Activated CD8-positive, alpha-beta T cell treated with anti-CD3 and anti-CD28 coated beads for 36 hours (primary cell): ENCODE results near the gene SUOX. TPM values are rescaled to one million over a fixed set of nuclear protein-coding genes. Genes with fewer than 3 reads are reported as not detected.
"Not testable (repeated sequence)": the region's sequence is repeated elsewhere in the genome, so short reads cannot be mapped to it uniquely, and the experiment has no call there.

Experiments used
- ATAC-seq: fragments of 200-7000 bp; cut with Tn5 transposase; one replicate; pipeline ENCODE4 v1.10.0; 2021; ENCODE audit warnings: mild to moderate bottlenecking, moderate library complexity
- CTCF ChIA-PET: fragments of 350-600 bp; sonication (Branson Sonifier 250); formaldehyde crosslinking; loops from one replicate; lab custom pipeline; 2021; ENCODE audit warnings: antibody characterized with exemption; lab: Charles Lee
- POLR2A ChIA-PET: fragments of 350-600 bp; sonication (Branson Sonifier 250); formaldehyde crosslinking; loops from one replicate; lab custom pipeline; 2021; ENCODE audit warnings: antibody characterized with exemption; lab: Charles Lee
- DNase-seq: peaks from one replicate; pipeline ENCODE4 v3.0.0-alpha.2; 2020
- H3K27ac Mint-ChIP-seq: one replicate; pipeline ENCODE4 v1.8.0; 2021; ENCODE audit warnings: mild to moderate bottlenecking, mixed read lengths
- H3K27me3 Mint-ChIP-seq: one replicate; pipeline ENCODE4 v1.8.0; 2021; ENCODE audit warnings: mixed read lengths
- H3K36me3 Mint-ChIP-seq: one replicate; pipeline ENCODE4 v1.8.0; 2021; ENCODE audit warnings: low read depth, mixed read lengths
- H3K4me1 Mint-ChIP-seq: one replicate; pipeline ENCODE4 v1.8.0; 2021; ENCODE audit warnings: low read depth, mixed read lengths
- H3K4me3 Mint-ChIP-seq: one replicate; pipeline ENCODE4 v1.8.0; 2021; ENCODE audit warnings: mild to moderate bottlenecking, moderate library complexity, mixed read lengths
- H3K9me3 Mint-ChIP-seq: one replicate; pipeline ENCODE4 v1.8.0; 2021; ENCODE audit warnings: mixed read lengths
- CTCF ChIP-seq: fragments of 200-600 bp; IDR thresholded peaks from one replicate; pipeline ENCODE4 v1.8.0; 2022; ENCODE audit warnings: antibody characterized with exemption, mild to moderate bottlenecking
- intact Hi-C: fragments of 100-400 bp; cut with micrococcal nuclease; formaldehyde crosslinking; loops from one replicate; pipeline ENCODE4 v1.10.0; 2022
- total RNA-seq, 2 experiments: library from RNA; stranded (reverse); gene quantifications; one replicate each; pipeline ENCODE4 v1.2.3, GENCODE V29; 2021

The SUOX gene
- total RNA-seq, 2 experiments from 2014 or later, result 4.6 to 6.2 TPM

- ChIA-PET CTCF (interaction anchor here (0.7 to 3.4 kb wide), 7 partner anchors 10 to 247 kb away, joined by 3 to 33 read pairs (median 5); partner anchors contain the start of gene RAB5B), POLR2A (interaction anchor here (2.4 kb wide), 1 partner anchor 10 kb away, joined by 8 read pairs; the partner anchor contains the start of gene RAB5B)
- DNase-seq, result no peak
- intact Hi-C loops, result no loop called here
- no peaks in the 10 kb centered on the region for H3K27me3 Mint-ChIP-seq
- H3K9me3 Mint-ChIP-seq, result no peaks in the 10 kb centered on the region
- no peak overlapping the region for H3K4me3 Mint-ChIP-seq
- H3K27ac Mint-ChIP-seq, result no peak overlapping the region
- H3K4me1 Mint-ChIP-seq, result peaks cover 2% of the 10 kb centered on the region
- H3K36me3 Mint-ChIP-seq, result peaks cover 12% of the 10 kb centered on the region
- ATAC-seq, result no peak
- TF ChIP-seq CTCF, result no peak
These were observed 12.2 kb upstream of the SUOX start for GRCh38 chr12:55984861-55985260.

- no peak for DNase-seq
- H3K4me1 Mint-ChIP-seq, result peaks cover 2% of the 10 kb centered on the region
- H3K4me3 Mint-ChIP-seq, result no peak overlapping the region
- TF ChIP-seq CTCF, result no peak
- no peak for ATAC-seq
- H3K27ac Mint-ChIP-seq, result no peak overlapping the region
- peaks cover 14% of the 10 kb centered on the region for H3K36me3 Mint-ChIP-seq
- ChIA-PET CTCF (interaction anchor here (1.1 to 3.4 kb wide), 6 partner anchors 10 to 247 kb away, joined by 3 to 33 read pairs (median 4); partner anchors contain the start of gene RAB5B), POLR2A (interaction anchor here (2.4 kb wide), 1 partner anchor 11 kb away, joined by 8 read pairs; the partner anchor contains the start of gene RAB5B)
- H3K27me3 Mint-ChIP-seq, result no peaks in the 10 kb centered on the region
- H3K9me3 Mint-ChIP-seq, result no peaks in the 10 kb centered on the region
- intact Hi-C loops, result no loop called here
These were observed 11.7 kb upstream of the SUOX start for GRCh38 chr12:55985341-55985740.

GRCh38 chr12:55985976-55986375 lies 11.1 kb upstream of the SUOX start:
- H3K27me3 Mint-ChIP-seq, H3K9me3 Mint-ChIP-seq, DNase-seq, H3K4me1 Mint-ChIP-seq, intact Hi-C loops, H3K27ac Mint-ChIP-seq, ATAC-seq, H3K4me3 Mint-ChIP-seq: not testable (repeated sequence)
- peaks cover 19% of the 10 kb centered on the region for H3K36me3 Mint-ChIP-seq
- ChIA-PET CTCF (interaction anchor here (1.1 to 3.4 kb wide), 5 partner anchors 9 to 248 kb away, joined by 3 to 33 read pairs (median 5); partner anchors contain the start of gene RAB5B), POLR2A (interaction anchor here (1.6 to 2.4 kb wide), 2 partner anchors 11 to 59 kb away, joined by 3 to 8 read pairs; partner anchors contain the start of gene RAB5B)

GRCh38 chr12:55991110-55991509 lies 6.0 kb upstream of the SUOX start:
- DNase-seq (no peak), ATAC-seq (no peak)
- TF ChIP-seq CTCF, result no peak
- Mint-ChIP-seq H3K27me3 (no peaks in the 10 kb centered on the region), H3K4me1 (peaks cover 3% of the 10 kb centered on the region), H3K9me3 (no peaks in the 10 kb centered on the region), H3K36me3 (peaks cover 27% of the 10 kb centered on the region), H3K4me3 (no peak overlapping the region), H3K27ac (no peak overlapping the region)
- intact Hi-C loops, result no loop called here
- CTCF ChIA-PET, result interaction anchor here (1.0 to 1.3 kb wide), 2 partner anchors 50 to 252 kb away, joined by 3 to 4 read pairs; no protein-coding TSS in a partner anchor
- POLR2A ChIA-PET, result interaction anchor here (0.6 to 1.5 kb wide), 3 partner anchors 16 to 24 kb away, joined by 3 to 7 read pairs (median 3); partner anchors contain the start of gene RAB5B

- TF ChIP-seq CTCF, result no peak
- Mint-ChIP-seq H3K27me3 (peaks cover 11% of the 10 kb centered on the region), H3K9me3 (no peaks in the 10 kb centered on the region), H3K36me3 (peaks cover 27% of the 10 kb centered on the region), H3K4me3 (no peak overlapping the region), H3K4me1 (peaks cover 16% of the 10 kb centered on the region), H3K27ac (peak overlapping the region; percentile 2)
- no peak for ATAC-seq
- intact Hi-C loops, result no loop called here
- no peak for DNase-seq
- ChIA-PET POLR2A (no interaction called here), CTCF (interaction anchor here (1.0 to 6.2 kb wide), 3 partner anchors 36 to 57 kb away, joined by 3 to 55 read pairs (median 20); no protein-coding TSS in a partner anchor)
These were observed 3.7 kb upstream of the SUOX start for GRCh38 chr12:55993230-55993853.
